ENCODE results near the gene TMEM100.

- TF ChIP-seq POLR2A (IDR thresholded peaks at IDR 0.05): no peak
- TF ChIP-seq CTCF (IDR thresholded peaks at IDR 0.05): no peak
Measured at GRCh38 chr17:55702150-55702549, 20.5 kb downstream of the TMEM100 start.
